SK-N-MC (cell line): ENCODE data around the gene SUGT1.

Experiments
- EZH2 ChIP-seq: fragments of 200-600 bp; sonication (generic); IDR thresholded peaks from one replicate; pipeline ENCODE4 v1.6.1; 2017; ENCODE audit warnings: antibody characterized with exemption
- POLR2AphosphoS5 ChIP-seq: IDR thresholded peaks from 2 replicates; pipeline ENCODE4 v1.6.1; 2012; ENCODE audit warnings: mild to moderate bottlenecking, low read depth, low read length, borderline replicate concordance

DNA sequence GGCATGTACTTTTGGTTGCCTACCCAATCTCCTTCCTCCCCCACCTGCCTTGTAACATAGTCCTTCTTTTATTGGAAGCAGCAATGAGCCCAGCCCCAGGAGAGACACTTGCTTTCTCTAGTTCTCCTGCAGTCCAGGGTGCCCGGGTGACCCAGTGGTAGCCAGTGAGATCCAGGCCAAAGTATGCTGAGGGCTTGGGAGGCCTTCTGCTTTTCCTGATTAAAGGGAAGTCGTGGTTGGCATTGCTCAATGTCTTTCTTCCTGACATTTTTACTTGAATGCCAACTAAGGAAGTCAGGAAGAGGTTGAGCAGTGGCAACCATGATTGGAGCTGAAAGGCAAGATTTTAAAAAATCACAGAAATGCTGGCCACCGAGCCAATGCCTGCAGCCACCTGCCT lies 61.3 kb downstream of the SUGT1 start:
- TF ChIP-seq POLR2AphosphoS5 (no peak), EZH2 (no peak)
